Activated T-helper 1 cell treated with Interleukin-2 at 50 U/mL for 16 hours (primary cell): ENCODE results near the gene SGK2.

ENCODE experiments used
- DNase-seq: peaks from one replicate; pipeline ENCODE4 v3.0.0-alpha.2; 2020; ENCODE audit warnings: low read depth

Gene SGK2

GRCh38 chr20:43558412-43559146 is at the start of gene SGK2:
SGK2 (plus strand) TSS chr20:43559027; CDS start chr20:43566496, 7,469 bp downstream.
- DNase-seq: no peak

- DNase-seq: no peak
Measured at GRCh38 chr20:43511879-43512278, 46.9 kb upstream of the SGK2 start.

- no peak for DNase-seq
Measured at GRCh38 chr20:43513372-43513930, 45.4 kb upstream of the SGK2 start.

- DNase-seq: peak; percentile 75
Measured at GRCh38 chr20:43513931-43514647, 44.7 kb upstream of the SGK2 start.

- DNase-seq: no peak
Measured at GRCh38 chr20:43514648-43514999, 44.2 kb upstream of the SGK2 start.

GRCh38 chr20:43515628-43516027 is 43.2 kb upstream of the SGK2 start:
- no peak for DNase-seq

GRCh38 chr20:43516251-43516824 is 42.5 kb upstream of the SGK2 start:
- DNase-seq: no peak

GRCh38 chr20:43520074-43520630 is 38.7 kb upstream of the SGK2 start:
- no peak for DNase-seq

- DNase-seq: no peak
Measured at GRCh38 chr20:43525021-43525420, 33.8 kb upstream of the SGK2 start.

GRCh38 chr20:43528258-43528875 is 30.5 kb upstream of the SGK2 start:
- DNase-seq: no peak

- DNase-seq: no peak
Measured at GRCh38 chr20:43529051-43529450, 29.8 kb upstream of the SGK2 start.

- DNase-seq: no peak
Measured at GRCh38 chr20:43529457-43530153, 29.2 kb upstream of the SGK2 start.

- no peak for DNase-seq
Measured at GRCh38 chr20:43530321-43531090, 28.3 kb upstream of the SGK2 start.

- no peak for DNase-seq
Measured at GRCh38 chr20:43531091-43531443, 27.8 kb upstream of the SGK2 start.

- DNase-seq: no peak
Measured at GRCh38 chr20:43532416-43533055, 26.3 kb upstream of the SGK2 start.

GRCh38 chr20:43533060-43533459 is 25.8 kb upstream of the SGK2 start:
- DNase-seq: no peak

GRCh38 chr20:43534016-43534415 is 24.8 kb upstream of the SGK2 start:
- DNase-seq: no peak

GRCh38 chr20:43534791-43535350 is 24.0 kb upstream of the SGK2 start:
- DNase-seq: no peak

- DNase-seq: no peak
Measured at GRCh38 chr20:43535370-43536004, 23.3 kb upstream of the SGK2 start.
